ENCODE results near the gene NUDT14. TPM values are rescaled to one million over a fixed set of nuclear protein-coding genes. Genes with fewer than 3 reads are reported as not detected.

The NUDT14 gene
- total RNA-seq, 1 experiment from 2014 or later, result 75.3 TPM

- in situ Hi-C loops (cut with HindIII; ENCODE audit: low pct_unique_long_range_greater_than_20kb, low sequenced_read_pairs) (no loop called here), intact Hi-C loops (cut with micrococcal nuclease; ENCODE audit: unreplicated experiment) (no loop called here)
- no TSS peak for BruUV-seq (replicated peaks)
- ChIA-PET POLR2A (no interaction called here), CTCF (no interaction called here)
- TF ChIP-seq SIN3A (IDR thresholded peaks at IDR 0.05; ENCODE audit: borderline replicate concordance, insufficient read depth, low read depth, low read length) (no peak), TCF7L2 (IDR thresholded peaks at IDR 0.05; ENCODE audit: low read depth, low read length) (no peak)
- Histone ChIP-seq H3K4me1 (ENCODE audit: control insufficient read depth, insufficient read depth, low read length) (no peaks in the 10 kb centered on the region), H3K27ac (ENCODE audit: low read length) (no peak overlapping the region), H3K9me3 (ENCODE audit: control insufficient read depth, insufficient read depth, low read depth, low read length) (no peaks in the 10 kb centered on the region), H3K4me3 (ENCODE audit: low read depth in 2 of 2, low read length in 2 of 2) (no peak overlapping the region), H3K36me3 (ENCODE audit: control insufficient read depth, insufficient read depth, low read length) (no peaks in the 10 kb centered on the region), H3K27me3 (ENCODE audit: control insufficient read depth, insufficient read depth, low read length) (no peaks in the 10 kb centered on the region)
- ATAC-seq (no peak), DNase-seq (ENCODE audit: low read depth, low spot score) (no peak)
These were observed 54.2 kb downstream of the NUDT14 start for GRCh38 chr14:105126981-105127329.

- CTCF ChIA-PET, result no interaction called here
- Histone ChIP-seq H3K4me3 (ENCODE audit: low read depth in 2 of 2, low read length in 2 of 2) (no peak overlapping the region), H3K36me3 (ENCODE audit: control insufficient read depth, insufficient read depth, low read length) (no peaks in the 10 kb centered on the region), H3K27ac (ENCODE audit: low read length) (no peak overlapping the region), H3K27me3 (ENCODE audit: control insufficient read depth, insufficient read depth, low read length) (no peaks in the 10 kb centered on the region), H3K9me3 (ENCODE audit: control insufficient read depth, insufficient read depth, low read depth, low read length) (no peaks in the 10 kb centered on the region), H3K4me1 (ENCODE audit: control insufficient read depth, insufficient read depth, low read length) (no peaks in the 10 kb centered on the region)
- intact Hi-C loops (cut with micrococcal nuclease; ENCODE audit: unreplicated experiment) (no loop called here), in situ Hi-C loops (cut with HindIII; ENCODE audit: low pct_unique_long_range_greater_than_20kb, low sequenced_read_pairs) (no loop called here)
- BruUV-seq (replicated peaks), result no TSS peak
- no peak for ATAC-seq
- TF ChIP-seq REST (IDR thresholded peaks at IDR 0.05; ENCODE audit: insufficient read depth in 1 of 2, low read depth in 2 of 2, low read length in 1 of 2) (no peak), TCF7L2 (IDR thresholded peaks at IDR 0.05; ENCODE audit: low read depth, low read length) (no peak), CTCF (IDR thresholded peaks at IDR 0.05) (no peak), POLR2AphosphoS5 (IDR thresholded peaks at IDR 0.05; ENCODE audit: low read depth, low read length) (no peak), SIN3A (IDR thresholded peaks at IDR 0.05; ENCODE audit: borderline replicate concordance, insufficient read depth, low read depth, low read length) (no peak)
- POLR2A ChIA-PET, result no interaction called here
- DNase-seq (ENCODE audit: low read depth, low spot score), result no peak
These were observed 54.8 kb downstream of the NUDT14 start for GRCh38 chr14:105126126-105126980.

- in situ Hi-C loops (cut with HindIII; ENCODE audit: low pct_unique_long_range_greater_than_20kb, low sequenced_read_pairs) (no loop called here), intact Hi-C loops (cut with micrococcal nuclease; ENCODE audit: unreplicated experiment) (no loop called here)
- Histone ChIP-seq H3K4me3 (ENCODE audit: low read depth in 2 of 2, low read length in 2 of 2) (no peak overlapping the region), H3K4me1 (ENCODE audit: control insufficient read depth, insufficient read depth, low read length) (no peaks in the 10 kb centered on the region), H3K36me3 (ENCODE audit: control insufficient read depth, insufficient read depth, low read length) (no peaks in the 10 kb centered on the region), H3K27me3 (ENCODE audit: control insufficient read depth, insufficient read depth, low read length) (no peaks in the 10 kb centered on the region), H3K9me3 (ENCODE audit: control insufficient read depth, insufficient read depth, low read depth, low read length) (no peaks in the 10 kb centered on the region), H3K27ac (ENCODE audit: low read length) (no peak overlapping the region)
- ATAC-seq (no peak), DNase-seq (ENCODE audit: low read depth, low spot score) (no peak)
- BruUV-seq (replicated peaks), result no TSS peak
- no peak for TF ChIP-seq REST (IDR thresholded peaks at IDR 0.05; ENCODE audit: insufficient read depth in 1 of 2, low read depth in 2 of 2, low read length in 1 of 2)
- TF ChIP-seq SIN3A (IDR thresholded peaks at IDR 0.05; ENCODE audit: borderline replicate concordance, insufficient read depth, low read depth, low read length), result no peak
- TF ChIP-seq CTCF (IDR thresholded peaks at IDR 0.05), result no peak
- TF ChIP-seq TCF7L2 (IDR thresholded peaks at IDR 0.05; ENCODE audit: low read depth, low read length), result no peak
- no peak for TF ChIP-seq POLR2AphosphoS5 (IDR thresholded peaks at IDR 0.05; ENCODE audit: low read depth, low read length)
- POLR2A ChIA-PET, result no interaction called here
- CTCF ChIA-PET, result no interaction called here
These were observed 56.3 kb downstream of the NUDT14 start for GRCh38 chr14:105124823-105125222.
